GM19043 (cell line): ENCODE results near the gene PLXNA2.

Experiments used
- ATAC-seq: cut with Tn5 transposase; IDR thresholded peaks from one replicate; pipeline ENCODE4 v1.9.1; 2021; ENCODE audit warnings: low read depth; ENCODE audit not compliant: unreplicated experiment

Gene PLXNA2

GRCh38 chr1:208207388-208208131 lies 36.6 kb downstream of the PLXNA2 start:
- ATAC-seq, result no peak

GRCh38 chr1:208206092-208206698 lies 38.0 kb downstream of the PLXNA2 start:
- no peak for ATAC-seq

- no peak for ATAC-seq
These were observed 38.8 kb downstream of the PLXNA2 start for GRCh38 chr1:208205216-208206013.

GRCh38 chr1:208204779-208205178 lies 39.4 kb downstream of the PLXNA2 start:
- no peak for ATAC-seq

- ATAC-seq, result no peak
These were observed 40.2 kb downstream of the PLXNA2 start for GRCh38 chr1:208203848-208204609.

GRCh38 chr1:208203127-208203847 lies 40.9 kb downstream of the PLXNA2 start:
- ATAC-seq, result no peak

GRCh38 chr1:208202333-208202995 lies 41.7 kb downstream of the PLXNA2 start:
- ATAC-seq, result no peak

GRCh38 chr1:208201229-208201628 lies 43.0 kb downstream of the PLXNA2 start:
- no peak for ATAC-seq

GRCh38 chr1:208200116-208200515 lies 44.1 kb downstream of the PLXNA2 start:
- no peak for ATAC-seq

GRCh38 chr1:208198236-208198635 lies 45.9 kb downstream of the PLXNA2 start:
- ATAC-seq, result no peak

- no peak for ATAC-seq
These were observed 49.2 kb downstream of the PLXNA2 start for GRCh38 chr1:208194944-208195343.

GRCh38 chr1:208192995-208193394 lies 51.2 kb downstream of the PLXNA2 start:
- ATAC-seq, result no peak

GRCh38 chr1:208190784-208191183 lies 53.4 kb downstream of the PLXNA2 start:
- no peak for ATAC-seq

GRCh38 chr1:208189716-208190115 lies 54.5 kb downstream of the PLXNA2 start:
- ATAC-seq, result no peak

- ATAC-seq, result peak; percentile 45
These were observed 55.0 kb downstream of the PLXNA2 start for GRCh38 chr1:208189183-208189582.

GRCh38 chr1:208188607-208189006 lies 55.6 kb downstream of the PLXNA2 start:
- no peak for ATAC-seq

GRCh38 chr1:208187499-208188041 lies 56.6 kb downstream of the PLXNA2 start:
- ATAC-seq, result peak; percentile 60

- ATAC-seq, result no peak
These were observed 58.4 kb downstream of the PLXNA2 start for GRCh38 chr1:208185801-208186231.

GRCh38 chr1:208184966-208185654 lies 59.1 kb downstream of the PLXNA2 start:
- no peak for ATAC-seq
